Sigmoid colon (tissue), 7 donors: ENCODE results near the gene KIN. TPM values are rescaled to one million over a fixed set of nuclear protein-coding genes. Genes with fewer than 3 reads are reported as not detected.

Source experiments
- DNase-seq: peaks from one replicate; pipeline ENCODE4 v3.0.0-alpha.2; 2019
- H3K27ac ChIP-seq, 4 donors: fragments of 200-600 bp; sonication (generic); one replicate each; pipeline ENCODE4 v1.5.1; 2016 to 2019; ENCODE audit warnings: mild to moderate bottlenecking in 1 of 4
- H3K27me3 ChIP-seq, 3 donors: fragments of 200-600 bp; sonication (generic); one replicate each; pipeline ENCODE4 v1.5.1; 2019; ENCODE audit warnings: mild to moderate bottlenecking in 1 of 3
- H3K36me3 ChIP-seq, 4 donors: fragments of 200-600 bp; sonication (generic); one replicate each; pipeline ENCODE4 v1.5.1; 2016 to 2019
- H3K4me1 ChIP-seq, 4 donors: fragments of 200-600 bp; sonication (generic); one replicate each; pipeline ENCODE4 v1.5.1; 2017 to 2019
- H3K4me3 ChIP-seq, 4 donors: fragments of 200-600 bp; sonication (generic); one replicate each; pipeline ENCODE4 v1.5.1; 2017 to 2019; ENCODE audit warnings: mild to moderate bottlenecking in 2 of 4, moderate library complexity in 1 of 4
- H3K9me3 ChIP-seq, 4 donors: fragments of 200-600 bp in 3 of 4; sonication (generic) in 3 of 4; one replicate each; pipeline versions ENCODE4 v1.5.1 to v1.6.1; 2013 to 2019
- CTCF ChIP-seq, 4 experiments: fragments of 450-650 bp in 3 of 4; fragments of 200-600 bp in 1 of 4; IDR thresholded peaks; one replicate each; pipeline ENCODE4 v1.5.1; 2016 to 2019; ENCODE audit warnings: antibody characterized with exemption in 4 of 4, mild to moderate bottlenecking in 3 of 4, moderate library complexity in 2 of 4
- EP300 ChIP-seq, 4 donors: sonication (generic); formaldehyde crosslinking; IDR thresholded peaks; one replicate each; pipeline ENCODE4 v1.6.1; 2017; ENCODE audit warnings: antibody characterized with exemption in 4 of 4
- POLR2A ChIP-seq, 2 donors: fragments of 450-650 bp; IDR thresholded peaks; one replicate each; pipeline ENCODE4 v1.6.1; 2016; ENCODE audit warnings: antibody characterized with exemption in 2 of 2, mild to moderate bottlenecking in 2 of 2, moderate library complexity in 2 of 2
- POLR2AphosphoS5 ChIP-seq, 4 donors: sonication (generic); formaldehyde crosslinking; IDR thresholded peaks; one replicate each; pipeline ENCODE4 v1.6.1; 2017; ENCODE audit warnings: antibody characterized with exemption in 4 of 4
- WGBS, 2 donors: extraction: QIAGEN DNeasy Blood & Tissue Kit; methylation state at CpG; one replicate each; pipeline ENCODE4 v1.1.7; 2013; 5-methylcytosine and 5-hydroxymethylcytosine counted together
- intact Hi-C: fragments of 100-400 bp; cut with DNase I; formaldehyde crosslinking; loops from one replicate; pipeline ENCODE4 v1.15.1; 2023
- polyA plus RNA-seq, 3 donors: library from polyadenylated mRNA; stranded (reverse); fragments of 200-250 nt; gene quantifications; one replicate each; pipeline ENCODE4 v1.2.3, GENCODE V29; 2013
- total RNA-seq, 4 donors: library from RNA; depleted of rRNA; stranded (reverse); fragments of >200 nt; gene quantifications; one replicate each; pipeline ENCODE4 v1.1.0, GENCODE V29; 2016
- donor health status: healthy with polysubstance abuse.
- donor health status: Bipolar disorder and iron deficiency.
- donor health status: healthy.

KIN gene
- total and polyA plus RNA-seq, 7 donors = 5.9 to 17.2 (median 6.7) TPM

GRCh38 chr10:7738536-7739407 lies 49.0 kb downstream of the KIN start:
- WGBS, 2 donors = 77 to 88% methylated on average over 20 of the region's 20 CpGs
- no peak for DNase-seq
- Histone ChIP-seq H3K4me3 (no peak overlapping the region), H3K4me1 (no peaks in the 10 kb centered on the region), H3K27me3 (no peaks in the 10 kb centered on the region), H3K9me3 (no peaks in the 10 kb centered on the region), H3K27ac (no peak overlapping the region), H3K36me3 (no peaks in the 10 kb centered on the region)
- intact Hi-C loops = no loop called here
- TF ChIP-seq POLR2AphosphoS5 (IDR thresholded peaks at IDR 0.05) (no peak), CTCF (IDR thresholded peaks at IDR 0.05) (no peak), POLR2A (IDR thresholded peaks at IDR 0.05) (no peak), EP300 (IDR thresholded peaks at IDR 0.05) (no peak)

DNA sequence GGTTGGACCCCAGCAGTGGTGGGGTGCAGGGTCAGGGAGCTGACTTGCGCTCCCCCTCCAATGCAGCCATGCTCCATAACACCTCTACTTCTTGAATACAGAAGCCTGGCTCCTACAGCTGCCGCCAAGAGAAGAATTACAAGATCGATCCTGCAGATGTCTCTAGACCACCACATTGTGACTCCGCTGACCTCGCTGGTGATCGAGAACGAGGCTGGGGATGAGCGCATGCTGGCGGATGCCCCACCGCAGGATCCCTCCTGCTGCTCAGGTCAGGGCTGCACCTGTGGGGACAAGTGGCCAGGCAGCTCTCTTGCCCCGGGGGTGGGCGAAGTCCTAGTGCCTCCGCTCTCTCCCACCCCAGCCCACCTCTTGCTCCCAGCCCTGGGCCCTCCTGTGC lies 53.0 kb downstream of the KIN start:
- Histone ChIP-seq H3K36me3 (no peaks in the 10 kb centered on the region), H3K4me1 (no peaks in the 10 kb centered on the region), H3K27ac (no peak overlapping the region), H3K4me3 (no peak overlapping the region), H3K27me3 (no peaks in the 10 kb centered on the region), H3K9me3 (no peaks in the 10 kb centered on the region)
- WGBS, 2 donors = 91 to 95% methylated on average over 13 of the region's 13 CpGs
- TF ChIP-seq POLR2AphosphoS5 (IDR thresholded peaks at IDR 0.05) = no peak
- TF ChIP-seq CTCF (IDR thresholded peaks at IDR 0.05) = no peak
- TF ChIP-seq EP300 (IDR thresholded peaks at IDR 0.05) = no peak
- no peak for TF ChIP-seq POLR2A (IDR thresholded peaks at IDR 0.05)
- intact Hi-C loops = no loop called here
- no peak for DNase-seq

DNA sequence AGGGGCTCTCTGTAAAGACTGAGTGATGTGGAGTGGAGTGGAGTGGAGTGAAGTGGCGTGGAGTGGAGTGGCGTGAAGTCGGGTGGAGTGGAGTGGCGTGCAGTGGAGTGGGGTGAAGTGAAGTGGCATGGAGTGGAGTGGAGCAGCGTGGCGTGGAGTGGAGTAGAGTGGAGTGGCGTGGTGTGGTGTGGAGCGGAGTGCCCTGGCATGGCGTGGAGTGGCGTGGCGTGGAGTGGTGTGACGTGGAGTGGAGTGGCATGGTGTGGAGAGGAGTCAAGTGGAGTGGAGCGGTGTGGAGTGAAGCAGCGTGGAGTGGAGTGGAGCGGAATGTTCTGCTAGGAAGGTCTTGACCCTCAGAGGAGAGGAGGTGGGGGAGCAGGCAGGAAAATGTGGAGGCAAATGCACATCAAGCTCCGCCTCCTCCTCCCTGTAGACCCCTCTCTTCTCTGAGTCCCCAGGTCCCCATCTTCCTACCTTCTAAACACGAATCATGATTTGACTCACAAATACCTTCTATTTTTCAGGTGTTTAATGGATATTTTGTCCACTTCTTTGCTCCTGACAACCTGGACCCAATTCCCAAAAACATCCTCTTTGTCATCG lies 64.8 kb downstream of the KIN start:
- Histone ChIP-seq H3K4me1 (no peaks in the 10 kb centered on the region), H3K27me3 (no peaks in the 10 kb centered on the region), H3K4me3 (no peak overlapping the region), H3K36me3 (no peaks in the 10 kb centered on the region), H3K9me3 (no peaks in the 10 kb centered on the region), H3K27ac (no peak overlapping the region)
- intact Hi-C loops = no loop called here
- WGBS, 2 donors = 89 to 95% methylated on average over 18 of the region's 18 CpGs
- no peak for DNase-seq
- TF ChIP-seq EP300 (IDR thresholded peaks at IDR 0.05) = no peak

DNA sequence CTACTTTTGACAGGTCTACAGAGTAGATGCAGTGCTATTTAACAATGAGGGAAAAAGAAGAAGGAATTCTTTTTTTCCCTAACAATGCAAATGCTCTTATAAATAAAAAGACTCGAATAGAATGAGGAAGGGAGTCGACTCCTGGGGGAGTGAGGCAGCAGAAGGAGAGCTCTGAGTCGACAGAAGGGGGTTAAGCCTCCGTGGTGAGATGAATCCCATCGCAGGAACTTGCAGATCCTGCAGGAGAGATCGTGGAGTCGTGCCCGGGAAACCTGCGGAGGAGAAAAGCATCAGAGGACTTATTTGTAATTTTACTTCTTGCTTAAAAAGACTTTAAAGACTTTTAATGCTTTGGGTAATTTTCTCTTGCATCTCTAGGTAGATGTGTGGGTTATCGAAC lies 67.3 kb downstream of the KIN start:
- no peak for TF ChIP-seq POLR2A (IDR thresholded peaks at IDR 0.05)
- no peak for TF ChIP-seq POLR2AphosphoS5 (IDR thresholded peaks at IDR 0.05)
- no peak for TF ChIP-seq CTCF (IDR thresholded peaks at IDR 0.05)
- no peak for TF ChIP-seq EP300 (IDR thresholded peaks at IDR 0.05)
- DNase-seq = no peak
- WGBS, 2 donors = 79 to 84% methylated on average over 10 of the region's 10 CpGs
- H3K27me3 ChIP-seq = no peaks in the 10 kb centered on the region
- intact Hi-C loops = no loop called here
- H3K36me3 ChIP-seq = no peaks in the 10 kb centered on the region
- H3K4me1 ChIP-seq = no peaks in the 10 kb centered on the region
- H3K27ac ChIP-seq = no peak overlapping the region
- no peaks in the 10 kb centered on the region for H3K9me3 ChIP-seq
- H3K4me3 ChIP-seq = no peak overlapping the region

DNA sequence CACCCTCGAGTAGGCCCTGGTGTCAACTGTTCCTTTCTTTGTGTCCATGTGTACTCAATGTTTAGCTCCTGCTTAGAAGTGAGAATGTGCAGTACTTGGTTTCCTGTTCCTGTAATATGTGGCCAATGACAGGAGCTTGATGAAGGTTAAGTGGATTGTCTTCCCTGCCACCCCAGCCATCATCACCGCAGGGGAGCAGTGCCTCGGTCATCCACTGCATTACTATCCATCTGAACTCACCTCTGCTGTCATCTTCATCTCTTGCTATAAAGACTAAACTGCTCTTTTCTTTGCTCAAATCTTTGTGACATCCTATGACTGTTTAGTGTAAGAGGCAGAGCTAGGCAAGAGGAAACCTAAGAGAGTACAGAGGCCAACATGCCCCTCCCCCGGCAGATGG lies 69.1 kb downstream of the KIN start:
- Histone ChIP-seq H3K27ac (no peak overlapping the region), H3K9me3 (no peaks in the 10 kb centered on the region), H3K4me3 (no peak overlapping the region), H3K4me1 (no peaks in the 10 kb centered on the region), H3K27me3 (no peaks in the 10 kb centered on the region), H3K36me3 (no peaks in the 10 kb centered on the region)
- intact Hi-C loops = no loop called here
- no peak for DNase-seq
- 83 to 88% methylated on average over 4 of the region's 4 CpGs for WGBS, 2 donors
- no peak for TF ChIP-seq POLR2A (IDR thresholded peaks at IDR 0.05)
- TF ChIP-seq CTCF (IDR thresholded peaks at IDR 0.05) = no peak
- no peak for TF ChIP-seq POLR2AphosphoS5 (IDR thresholded peaks at IDR 0.05)
- TF ChIP-seq EP300 (IDR thresholded peaks at IDR 0.05) = no peak
